ENCODE results near the gene PPM1N.

- TF ChIP-seq POLR2A (IDR thresholded peaks at IDR 0.05) (no peak), CTCF (IDR thresholded peaks at IDR 0.05 in 4 of 5, conservative IDR thresholded peaks at IDR 0.05 in 1 of 5) (no peak)
Observed at GRCh38 chr19:45474606-45475521, 23.4 kb upstream of the PPM1N start.
